Liver (tissue), 9 donors: Measurements from ENCODE around the gene HMG20B. TPM values are rescaled to one million over a fixed set of nuclear protein-coding genes. Genes with fewer than 3 reads are reported as not detected.

Experiments
- DNase-seq: peaks from one replicate; pipeline ENCODE4 v3.0.0-alpha.2; 2017; ENCODE audit warnings: low spot score
- H3K27ac ChIP-seq, 2 donors: one replicate each; pipeline ENCODE4 v1.7.0; 2013; ENCODE audit warnings: inconsistent platforms in 2 of 2, low read length in 2 of 2, control low read depth in 1 of 2, low read depth in 1 of 2, mild to moderate bottlenecking in 1 of 2
- H3K27me3 ChIP-seq, 4 donors: one replicate each; pipeline versions ENCODE4 v1.6.1 to v1.7.0; 2013; ENCODE audit warnings: low read length in 3 of 4, inconsistent platforms in 1 of 4, mild to moderate bottlenecking in 1 of 4, moderate library complexity in 1 of 4; ENCODE audit not compliant: control insufficient read depth in 4 of 4, insufficient read depth in 4 of 4
- H3K36me3 ChIP-seq, 4 donors: one replicate each; pipeline versions ENCODE4 v1.6.1 to v1.7.0; 2013; ENCODE audit warnings: low read length in 3 of 4, mild to moderate bottlenecking in 3 of 4, low read depth in 1 of 4, moderate library complexity in 1 of 4; ENCODE audit not compliant: control insufficient read depth in 4 of 4, insufficient read depth in 3 of 4
- H3K4me1 ChIP-seq, 4 donors: one replicate each; pipeline versions ENCODE4 v1.6.1 to v1.7.0; 2013; ENCODE audit warnings: low read length in 3 of 4, mild to moderate bottlenecking in 3 of 4, moderate library complexity in 1 of 4; ENCODE audit not compliant: control insufficient read depth in 4 of 4, insufficient read depth in 4 of 4
- H3K4me3 ChIP-seq, 3 donors: one replicate each; pipeline versions ENCODE4 v1.6.1 to v1.7.0; 2013; ENCODE audit warnings: low read length in 3 of 3, control low read depth in 1 of 3, low read depth in 1 of 3, mild to moderate bottlenecking in 1 of 3
- H3K9ac ChIP-seq, 2 donors: one replicate each; pipeline ENCODE4 v1.7.0; 2013; ENCODE audit warnings: low read length in 2 of 2, mild to moderate bottlenecking in 2 of 2, moderate library complexity in 2 of 2, control low read depth in 1 of 2, low read depth in 1 of 2
- H3K9me3 ChIP-seq, 4 donors: one replicate each; pipeline versions ENCODE4 v1.6.1 to v1.7.0; 2013; ENCODE audit warnings: low read length in 3 of 4; ENCODE audit not compliant: control insufficient read depth in 4 of 4
- CTCF ChIP-seq: fragments of 150-350 bp; IDR thresholded peaks from 2 replicates; pipeline ENCODE4 v1.5.1; 2017; ENCODE audit warnings: improper control_type of control experiment, low read depth, low read length; ENCODE audit not compliant: missing input control
- EGR1 ChIP-seq, 2 donors: IDR thresholded peaks; 2 replicates each; pipeline ENCODE4 v1.6.1; 2016 to 2018; ENCODE audit warnings: antibody characterized with exemption in 2 of 2, low read depth in 2 of 2
- FOXA1 ChIP-seq: IDR thresholded peaks from 2 replicates; pipeline ENCODE4 v1.6.1; 2016; ENCODE audit warnings: antibody characterized with exemption
- FOXA2 ChIP-seq: IDR thresholded peaks from 2 replicates; pipeline ENCODE4 v1.6.1; 2016; ENCODE audit warnings: antibody characterized with exemption
- GABPA ChIP-seq, 2 donors: IDR thresholded peaks in 1 of 2; conservative IDR thresholded peaks in 1 of 2; 2 replicates each; pipeline ENCODE4 v1.6.1; 2016; ENCODE audit warnings: antibody characterized with exemption in 2 of 2, mild to moderate bottlenecking in 1 of 2, moderate library complexity in 1 of 2
- HNF4A ChIP-seq, 2 donors: conservative IDR thresholded peaks; 2 replicates each; pipeline ENCODE4 v1.6.1; 2016; ENCODE audit warnings: antibody characterized with exemption in 2 of 2, mild to moderate bottlenecking in 2 of 2
- HNF4G ChIP-seq: IDR thresholded peaks from 2 replicates; pipeline ENCODE4 v1.6.1; 2016; ENCODE audit warnings: antibody characterized with exemption
- JUND ChIP-seq, 2 donors: IDR thresholded peaks; 2 replicates each; pipeline ENCODE4 v1.6.1; 2016; ENCODE audit warnings: antibody characterized with exemption in 2 of 2
- NR2F2 ChIP-seq: IDR thresholded peaks from 2 replicates; pipeline ENCODE4 v1.6.1; 2016; ENCODE audit warnings: antibody characterized with exemption
- RAD21 ChIP-seq, 2 donors: IDR thresholded peaks; 2 replicates each; pipeline ENCODE4 v1.6.1; 2016; ENCODE audit warnings: antibody characterized with exemption in 2 of 2, mild to moderate bottlenecking in 2 of 2
- SP1 ChIP-seq: IDR thresholded peaks from 2 replicates; pipeline ENCODE4 v1.6.1; 2018; ENCODE audit warnings: antibody characterized with exemption, mild to moderate bottlenecking
- TAF1 ChIP-seq: conservative IDR thresholded peaks from 2 replicates; pipeline ENCODE4 v1.6.1; 2016; ENCODE audit warnings: antibody characterized with exemption, mild to moderate bottlenecking
- YY1 ChIP-seq: IDR thresholded peaks from 2 replicates; pipeline ENCODE4 v1.6.1; 2016; ENCODE audit warnings: antibody characterized with exemption, mild to moderate bottlenecking
- WGBS: extraction: QIAGEN DNeasy Blood & Tissue Kit; methylation state at CpG from one replicate; pipeline ENCODE4 v1.1.7; 2013; 5-methylcytosine and 5-hydroxymethylcytosine counted together
- polyA plus RNA-seq, 2 donors: library from polyadenylated mRNA; stranded (reverse) in 1 of 2; unstranded in 1 of 2; fragments of 200-250 nt in 1 of 2; fragments of >200 nt in 1 of 2; fragmentation: Nextera tagmentation in 1 of 2; extraction: Ambion mirVana in 1 of 2; gene quantifications; one replicate each; pipeline versions ENCODE4 v1.2.1 to v1.2.3, GENCODE V29; 2013 to 2015
- total RNA-seq, 2 donors: library from RNA; depleted of rRNA; stranded (reverse); fragments of >200 nt; gene quantifications; one replicate each; pipeline ENCODE4 v1.2.3, GENCODE V29; 2014
- TF ChIP-seq, protein P1 (sequence below): IDR thresholded peaks from 2 replicates; pipeline ENCODE4 v1.6.1; 2016; ENCODE audit warnings: antibody characterized with exemption
- TF ChIP-seq, protein P2 (sequence below): IDR thresholded peaks from 2 replicates; pipeline ENCODE4 v1.6.1; 2016; ENCODE audit warnings: antibody characterized with exemption, mild to moderate bottlenecking
- donor health status: healthy.
- donor health status: healthy.
- donor health status: healthy.
- donor health status: healthy.
- donor health status: healthy.

The HMG20B gene
- total and polyA plus RNA-seq, 4 donors: 28.6 to 35.1 (median 30.5) TPM

DNA sequence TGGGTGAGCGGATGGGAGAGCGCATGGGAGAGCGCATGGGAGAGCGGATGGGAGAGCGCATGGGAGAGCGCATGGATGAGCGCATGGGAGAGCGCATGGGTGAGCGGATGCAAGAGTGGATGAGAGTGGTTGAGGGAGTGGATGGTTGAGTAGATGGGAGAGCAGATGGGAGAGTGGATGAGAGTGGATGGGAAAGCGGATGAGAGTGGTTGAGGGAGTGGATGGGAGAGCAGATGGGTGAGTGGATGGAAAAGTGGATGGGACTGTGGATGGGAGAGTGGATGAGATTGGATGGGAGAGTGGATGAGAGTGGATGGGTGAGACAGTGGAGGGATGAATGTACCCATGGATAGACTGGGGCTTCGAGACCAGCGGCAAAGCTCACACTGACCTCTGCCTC is 42.4 kb upstream of the HMG20B start:
- no peak overlapping the region for H3K27ac ChIP-seq
- H3K9ac ChIP-seq: no peak overlapping the region
- peaks cover 16 to 75% (median 34%) of the 10 kb centered on the region in 4 donors for H3K36me3 ChIP-seq
- WGBS: over 99% methylated on average over 12 of the region's 12 CpGs
- no peaks in the 10 kb centered on the region for H3K9me3 ChIP-seq
- no peak overlapping the region for H3K4me3 ChIP-seq
- H3K4me1 ChIP-seq: no peaks in the 10 kb centered on the region
- DNase-seq: no peak
- no peaks in the 10 kb centered on the region for H3K27me3 ChIP-seq
- TF ChIP-seq FOXA2 (no peak), JUND (IDR thresholded peaks at IDR 0.05) (no peak), SP1 (no peak), EGR1 (IDR thresholded peaks at IDR 0.05; ENCODE audit: low read depth in 2 of 2) (no peak), HNF4G (no peak), FOXA1 (no peak), CTCF (no peak), NR2F2 (no peak), TAF1 (no peak), RAD21 (IDR thresholded peaks at IDR 0.05) (no peak)

DNA sequence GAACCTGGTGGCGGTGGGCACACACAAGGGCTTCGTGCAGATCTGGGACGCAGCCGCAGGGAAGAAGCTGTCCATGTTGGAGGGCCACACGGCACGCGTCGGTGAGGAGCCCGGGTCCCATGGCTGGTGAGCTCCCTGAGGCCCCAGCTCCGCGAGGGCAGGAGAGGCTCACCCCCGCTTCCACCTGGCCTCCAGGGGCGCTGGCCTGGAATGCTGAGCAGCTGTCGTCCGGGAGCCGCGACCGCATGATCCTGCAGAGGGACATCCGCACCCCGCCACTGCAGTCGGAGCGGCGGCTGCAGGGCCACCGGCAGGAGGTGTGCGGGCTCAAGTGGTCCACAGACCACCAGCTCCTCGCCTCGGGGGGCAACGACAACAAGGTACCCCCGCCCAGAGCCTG is 41.0 kb upstream of the HMG20B start:
- no peak for DNase-seq
- Histone ChIP-seq H3K4me3 (no peak overlapping the region), H3K36me3 (peaks cover 15 to 73% (median 34%) of the 10 kb centered on the region in 4 donors), H3K27ac (no peak overlapping the region), H3K27me3 (no peaks in the 10 kb centered on the region), H3K9me3 (no peaks in the 10 kb centered on the region), H3K9ac (no peak overlapping the region), H3K4me1 (no peaks in the 10 kb centered on the region)
- TF ChIP-seq YY1 (no peak), HNF4G (no peak), GABPA (IDR thresholded peaks at IDR 0.05 in 1 of 2, conservative IDR thresholded peaks at IDR 0.05 in 1 of 2) (no peak), FOXA1 (no peak), HNF4A (conservative IDR thresholded peaks at IDR 0.05) (no peak), JUND (IDR thresholded peaks at IDR 0.05) (no peak)
- TF ChIP-seq, protein P1, sequence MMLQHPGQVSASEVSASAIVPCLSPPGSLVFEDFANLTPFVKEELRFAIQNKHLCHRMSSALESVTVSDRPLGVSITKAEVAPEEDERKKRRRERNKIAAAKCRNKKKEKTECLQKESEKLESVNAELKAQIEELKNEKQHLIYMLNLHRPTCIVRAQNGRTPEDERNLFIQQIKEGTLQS: no peak
- TF ChIP-seq, protein P2, sequence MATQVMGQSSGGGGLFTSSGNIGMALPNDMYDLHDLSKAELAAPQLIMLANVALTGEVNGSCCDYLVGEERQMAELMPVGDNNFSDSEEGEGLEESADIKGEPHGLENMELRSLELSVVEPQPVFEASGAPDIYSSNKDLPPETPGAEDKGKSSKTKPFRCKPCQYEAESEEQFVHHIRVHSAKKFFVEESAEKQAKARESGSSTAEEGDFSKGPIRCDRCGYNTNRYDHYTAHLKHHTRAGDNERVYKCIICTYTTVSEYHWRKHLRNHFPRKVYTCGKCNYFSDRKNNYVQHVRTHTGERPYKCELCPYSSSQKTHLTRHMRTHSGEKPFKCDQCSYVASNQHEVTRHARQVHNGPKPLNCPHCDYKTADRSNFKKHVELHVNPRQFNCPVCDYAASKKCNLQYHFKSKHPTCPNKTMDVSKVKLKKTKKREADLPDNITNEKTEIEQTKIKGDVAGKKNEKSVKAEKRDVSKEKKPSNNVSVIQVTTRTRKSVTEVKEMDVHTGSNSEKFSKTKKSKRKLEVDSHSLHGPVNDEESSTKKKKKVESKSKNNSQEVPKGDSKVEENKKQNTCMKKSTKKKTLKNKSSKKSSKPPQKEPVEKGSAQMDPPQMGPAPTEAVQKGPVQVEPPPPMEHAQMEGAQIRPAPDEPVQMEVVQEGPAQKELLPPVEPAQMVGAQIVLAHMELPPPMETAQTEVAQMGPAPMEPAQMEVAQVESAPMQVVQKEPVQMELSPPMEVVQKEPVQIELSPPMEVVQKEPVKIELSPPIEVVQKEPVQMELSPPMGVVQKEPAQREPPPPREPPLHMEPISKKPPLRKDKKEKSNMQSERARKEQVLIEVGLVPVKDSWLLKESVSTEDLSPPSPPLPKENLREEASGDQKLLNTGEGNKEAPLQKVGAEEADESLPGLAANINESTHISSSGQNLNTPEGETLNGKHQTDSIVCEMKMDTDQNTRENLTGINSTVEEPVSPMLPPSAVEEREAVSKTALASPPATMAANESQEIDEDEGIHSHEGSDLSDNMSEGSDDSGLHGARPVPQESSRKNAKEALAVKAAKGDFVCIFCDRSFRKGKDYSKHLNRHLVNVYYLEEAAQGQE: no peak
- 96% methylated on average over 29 of the region's 29 CpGs for WGBS
